ENCODE results near the gene TMEM30A.

Gene TMEM30A

DNA sequence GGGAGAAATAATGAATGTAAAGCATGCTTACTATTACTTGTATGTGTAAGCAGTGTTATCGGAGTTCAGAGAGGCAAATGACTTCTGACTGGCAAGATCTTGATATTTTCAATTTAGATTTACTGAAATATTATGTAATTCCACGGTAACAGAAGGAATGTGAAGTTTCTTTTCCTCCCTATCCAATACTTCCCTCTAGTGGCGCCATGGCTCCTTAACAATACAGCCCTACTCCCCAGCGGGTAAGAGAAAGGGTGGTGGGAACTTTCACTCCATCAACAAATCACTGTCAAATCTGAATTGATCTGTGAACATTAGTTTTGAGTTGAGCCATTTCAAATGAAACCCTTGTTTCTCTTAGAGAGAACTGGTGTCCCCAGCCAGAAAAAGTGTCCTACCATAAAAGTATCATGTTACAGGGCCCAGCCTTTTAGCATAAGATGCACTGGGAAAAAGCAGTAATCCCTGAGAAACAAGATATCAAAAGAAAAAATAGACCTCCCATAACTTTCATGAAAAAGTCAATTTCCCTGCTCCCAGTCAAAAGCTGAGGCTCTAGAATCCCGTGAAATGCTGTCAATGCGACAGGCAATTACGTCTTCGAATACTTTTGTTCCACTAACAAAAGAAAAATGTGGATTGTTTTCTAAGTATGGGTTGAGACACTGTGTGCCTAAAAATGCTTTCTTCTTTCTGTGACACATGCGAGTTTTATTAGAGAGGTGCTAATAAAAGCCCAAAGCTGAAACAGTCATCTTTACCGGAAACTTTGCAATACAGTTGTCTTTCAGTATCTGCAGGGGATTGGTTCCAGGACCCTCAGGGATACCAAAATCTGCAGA, 53.9 kb downstream of the TMEM30A start (continued):
- TF ChIP-seq MZF1 (tag by site-specific recombination; IDR thresholded peaks at IDR 0.05; ENCODE audit: borderline replicate concordance) (no peak), ZBTB8A (tag by site-specific recombination; IDR thresholded peaks at IDR 0.05) (no peak), ZNF596 (tag by site-specific recombination; IDR thresholded peaks at IDR 0.05) (no peak), ZNF660 (tag by site-specific recombination; IDR thresholded peaks at IDR 0.05) (no peak), ZNF701 (tag by site-specific recombination; IDR thresholded peaks at IDR 0.05) (no peak), ZNF248 (tag by site-specific recombination; IDR thresholded peaks at IDR 0.05) (no peak), ZBTB48 (tag by site-specific recombination; IDR thresholded peaks at IDR 0.05) (no peak), ZNF600 (tag by site-specific recombination; IDR thresholded peaks at IDR 0.05) (no peak), ZBTB21 (tag by site-specific recombination; IDR thresholded peaks at IDR 0.05) (no peak), ZNF544 (tag by site-specific recombination; IDR thresholded peaks at IDR 0.05) (no peak), ZNF394 (tag by site-specific recombination; IDR thresholded peaks at IDR 0.05; ENCODE audit: borderline replicate concordance) (no peak), YY1 (tag by site-specific recombination; IDR thresholded peaks at IDR 0.05) (no peak), ZNF146 (tag by site-specific recombination; IDR thresholded peaks at IDR 0.05) (no peak)
- TF ChIP-seq, protein P1, sequence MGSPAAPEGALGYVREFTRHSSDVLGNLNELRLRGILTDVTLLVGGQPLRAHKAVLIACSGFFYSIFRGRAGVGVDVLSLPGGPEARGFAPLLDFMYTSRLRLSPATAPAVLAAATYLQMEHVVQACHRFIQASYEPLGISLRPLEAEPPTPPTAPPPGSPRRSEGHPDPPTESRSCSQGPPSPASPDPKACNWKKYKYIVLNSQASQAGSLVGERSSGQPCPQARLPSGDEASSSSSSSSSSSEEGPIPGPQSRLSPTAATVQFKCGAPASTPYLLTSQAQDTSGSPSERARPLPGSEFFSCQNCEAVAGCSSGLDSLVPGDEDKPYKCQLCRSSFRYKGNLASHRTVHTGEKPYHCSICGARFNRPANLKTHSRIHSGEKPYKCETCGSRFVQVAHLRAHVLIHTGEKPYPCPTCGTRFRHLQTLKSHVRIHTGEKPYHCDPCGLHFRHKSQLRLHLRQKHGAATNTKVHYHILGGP (tag by site-specific recombination; IDR thresholded peaks at IDR 0.05), result no peak
- TF ChIP-seq, protein P2, sequence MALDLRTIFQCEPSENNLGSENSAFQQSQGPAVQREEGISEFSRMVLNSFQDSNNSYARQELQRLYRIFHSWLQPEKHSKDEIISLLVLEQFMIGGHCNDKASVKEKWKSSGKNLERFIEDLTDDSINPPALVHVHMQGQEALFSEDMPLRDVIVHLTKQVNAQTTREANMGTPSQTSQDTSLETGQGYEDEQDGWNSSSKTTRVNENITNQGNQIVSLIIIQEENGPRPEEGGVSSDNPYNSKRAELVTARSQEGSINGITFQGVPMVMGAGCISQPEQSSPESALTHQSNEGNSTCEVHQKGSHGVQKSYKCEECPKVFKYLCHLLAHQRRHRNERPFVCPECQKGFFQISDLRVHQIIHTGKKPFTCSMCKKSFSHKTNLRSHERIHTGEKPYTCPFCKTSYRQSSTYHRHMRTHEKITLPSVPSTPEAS (tag by site-specific recombination; IDR thresholded peaks at IDR 0.05), result no peak

DNA sequence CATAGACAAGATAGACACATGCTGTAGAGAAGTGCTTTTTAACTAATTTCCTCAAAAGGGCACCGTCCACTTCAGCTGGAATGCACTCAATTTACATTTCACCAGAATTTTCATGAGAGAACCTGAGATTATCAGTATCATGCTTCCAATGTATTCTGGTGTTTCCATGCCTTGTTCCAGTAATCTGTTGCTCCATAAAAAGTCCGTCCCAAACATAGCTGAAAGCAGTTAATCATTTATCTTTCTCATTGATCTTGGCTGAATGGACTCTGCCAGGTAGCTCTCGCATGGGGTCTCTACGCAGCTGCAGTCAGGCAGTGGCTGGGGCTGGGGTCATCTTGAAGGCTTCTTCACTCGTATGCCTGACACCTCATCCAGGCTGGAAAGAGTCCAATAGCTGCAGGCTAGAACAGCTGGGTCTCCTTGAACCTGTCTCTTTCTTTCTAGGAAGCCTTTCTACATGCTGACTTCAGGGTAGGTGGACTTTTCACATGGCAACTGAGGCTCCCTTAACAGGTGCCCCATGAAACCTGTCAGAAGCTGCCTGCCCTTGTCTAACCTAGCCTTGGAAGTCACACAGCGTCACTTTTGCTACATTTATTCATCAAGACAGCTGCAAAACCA, 60.2 kb downstream of the TMEM30A start:
- no peak overlapping the region for H3K4me3 ChIP-seq (ENCODE audit: low read depth, low read length)
- peaks cover 9% of the 10 kb centered on the region for H3K4me1 ChIP-seq (ENCODE audit: control insufficient read depth, insufficient read depth, low read length)
- H3K9me3 ChIP-seq (ENCODE audit: control insufficient read depth, insufficient read depth, low read depth, low read length), result no peaks in the 10 kb centered on the region
- H3K27ac ChIP-seq (ENCODE audit: extremely low read depth, low read depth, low read length), result no peak overlapping the region
- CTCF ChIA-PET, result interaction anchor here (1.1 to 5.8 kb wide), 2 partner anchors 15 to 16 kb away, joined by 5 to 87 read pairs; no protein-coding TSS in a partner anchor
- H3K36me3 ChIP-seq (ENCODE audit: control insufficient read depth in 2 of 2, insufficient read depth in 1 of 2, low read length in 2 of 2), result no peaks in the 10 kb centered on the region
- POLR2A ChIA-PET, result no interaction called here
- TF ChIP-seq REPIN1 (tag by site-specific recombination; IDR thresholded peaks at IDR 0.05; ENCODE audit: low read depth) (no peak), ZNF404 (tag by site-specific recombination; IDR thresholded peaks at IDR 0.05) (no peak), SETDB1 (IDR thresholded peaks at IDR 0.05; ENCODE audit: insufficient read length, low read length) (no peak), HIC1 (tag by site-specific recombination; IDR thresholded peaks at IDR 0.05) (no peak), ZNF18 (tag by site-specific recombination; IDR thresholded peaks at IDR 0.05) (no peak), ZNF423 (tag by site-specific recombination; IDR thresholded peaks at IDR 0.05) (no peak), KLF16 (tag by site-specific recombination; IDR thresholded peaks at IDR 0.05) (no peak), ZNF629 (tag by site-specific recombination; IDR thresholded peaks at IDR 0.05) (no peak), ZNF626 (tag by site-specific recombination; IDR thresholded peaks at IDR 0.05) (no peak), ZNF692 (tag by site-specific recombination; IDR thresholded peaks at IDR 0.05) (no peak), OSR2 (tag by site-specific recombination; IDR thresholded peaks at IDR 0.05) (no peak), ZFP3 (tag by site-specific recombination; IDR thresholded peaks at IDR 0.05; ENCODE audit: low read depth) (no peak)
- TF ChIP-seq, protein P3, sequence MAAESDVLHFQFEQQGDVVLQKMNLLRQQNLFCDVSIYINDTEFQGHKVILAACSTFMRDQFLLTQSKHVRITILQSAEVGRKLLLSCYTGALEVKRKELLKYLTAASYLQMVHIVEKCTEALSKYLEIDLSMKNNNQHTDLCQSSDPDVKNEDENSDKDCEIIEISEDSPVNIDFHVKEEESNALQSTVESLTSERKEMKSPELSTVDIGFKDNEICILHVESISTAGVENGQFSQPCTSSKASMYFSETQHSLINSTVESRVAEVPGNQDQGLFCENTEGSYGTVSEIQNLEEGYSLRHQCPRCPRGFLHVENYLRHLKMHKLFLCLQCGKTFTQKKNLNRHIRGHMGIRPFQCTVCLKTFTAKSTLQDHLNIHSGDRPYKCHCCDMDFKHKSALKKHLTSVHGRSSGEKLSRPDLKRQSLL (tag by site-specific recombination; IDR thresholded peaks at IDR 0.05), result no peak

Measured in HEK293 (cell line).